Measurements from ENCODE around the gene DSE. TPM values are rescaled to one million over a fixed set of nuclear protein-coding genes. Genes with fewer than 3 reads are reported as not detected.

The DSE gene
- polyA plus RNA-seq, 2 donors, result 4.5 to 8.1 TPM

- Histone ChIP-seq H3K27me3 (ENCODE audit: control insufficient read depth in 1 of 2, insufficient read depth in 2 of 2, low read length in 2 of 2) (no peaks in the 10 kb centered on the region), H3K9me3 (ENCODE audit: control insufficient read depth in 2 of 2, insufficient read depth in 1 of 2, low read depth in 1 of 2, low read length in 1 of 2) (no peaks in the 10 kb centered on the region), H3K4me1 (ENCODE audit: control insufficient read depth in 2 of 2, insufficient read depth in 2 of 2, low read length in 1 of 2) (no peaks in the 10 kb centered on the region), H3K36me3 (ENCODE audit: control insufficient read depth in 2 of 2, insufficient read depth in 2 of 2, low read length in 1 of 2) (peaks cover 0 to 4% of the 10 kb centered on the region in 2 donors), H3K27ac (ENCODE audit: low read depth in 2 of 2, low read length in 1 of 2) (no peak overlapping the region), H3K4me3 (ENCODE audit: low read depth in 1 of 2, low read length in 2 of 2) (no peak overlapping the region)
- 58 to 77% methylated on average over 1 of the region's 1 CpG for WGBS, 2 donors
These were observed 32.5 kb downstream of the DSE start for GRCh38 chr6:116403205-116403604.

DNA sequence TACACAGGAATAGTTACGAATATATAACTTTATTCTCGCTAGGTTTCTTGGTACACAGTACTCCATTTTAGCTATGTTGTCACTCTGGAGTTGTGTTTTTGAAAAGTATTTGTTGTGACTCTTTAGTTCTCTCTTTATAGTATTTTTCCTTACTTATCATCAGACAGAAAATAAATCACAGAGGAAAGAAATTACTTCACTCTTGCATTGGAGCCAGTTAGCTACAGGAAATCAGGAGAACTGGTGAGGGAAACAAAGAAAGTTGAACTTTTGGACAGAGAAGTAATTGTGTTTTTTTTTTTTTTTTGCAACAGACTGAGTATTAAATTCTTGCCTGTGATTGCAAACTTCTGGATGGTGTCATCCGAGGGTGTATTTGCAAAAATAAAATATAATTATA is 33.9 kb downstream of the DSE start:
- WGBS, 2 donors, result 72 to 75% methylated on average over 3 of the region's 3 CpGs
- no peaks in the 10 kb centered on the region for H3K4me1 ChIP-seq (ENCODE audit: control insufficient read depth in 2 of 2, insufficient read depth in 2 of 2, low read length in 1 of 2)
- H3K4me3 ChIP-seq (ENCODE audit: low read depth in 1 of 2, low read length in 2 of 2), result no peak overlapping the region

GRCh38 chr6:116405138-116405537 is 34.4 kb downstream of the DSE start:
- H3K9me3 ChIP-seq (ENCODE audit: control insufficient read depth in 2 of 2, insufficient read depth in 1 of 2, low read depth in 1 of 2, low read length in 1 of 2), result no peaks in the 10 kb centered on the region
- WGBS, 2 donors, result 53 to 65% methylated on average over 5 of the region's 5 CpGs
- H3K4me3 ChIP-seq (ENCODE audit: low read depth in 1 of 2, low read length in 2 of 2), result no peak overlapping the region
- H3K27ac ChIP-seq (ENCODE audit: low read depth in 2 of 2, low read length in 1 of 2), result no peak overlapping the region
- H3K36me3 ChIP-seq (ENCODE audit: control insufficient read depth in 2 of 2, insufficient read depth in 2 of 2, low read length in 1 of 2), result no peaks in the 10 kb centered on the region
- no peaks in the 10 kb centered on the region for H3K27me3 ChIP-seq (ENCODE audit: control insufficient read depth in 1 of 2, insufficient read depth in 2 of 2, low read length in 2 of 2)
- H3K4me1 ChIP-seq (ENCODE audit: control insufficient read depth in 2 of 2, insufficient read depth in 2 of 2, low read length in 1 of 2), result no peaks in the 10 kb centered on the region

More for the DNA sequence above, 33.9 kb downstream of the DSE start:
- H3K9me3 ChIP-seq (ENCODE audit: control insufficient read depth in 2 of 2, insufficient read depth in 1 of 2, low read depth in 1 of 2, low read length in 1 of 2), result no peaks in the 10 kb centered on the region
- H3K27me3 ChIP-seq (ENCODE audit: control insufficient read depth in 1 of 2, insufficient read depth in 2 of 2, low read length in 2 of 2), result no peaks in the 10 kb centered on the region
- no peaks in the 10 kb centered on the region for H3K36me3 ChIP-seq (ENCODE audit: control insufficient read depth in 2 of 2, insufficient read depth in 2 of 2, low read length in 1 of 2)
- H3K27ac ChIP-seq (ENCODE audit: low read depth in 2 of 2, low read length in 1 of 2), result no peak overlapping the region

- WGBS, 2 donors, result 67 to 69% methylated on average over 8 of the region's 8 CpGs
- Histone ChIP-seq H3K27ac (ENCODE audit: low read depth in 2 of 2, low read length in 1 of 2) (no peak overlapping the region), H3K36me3 (ENCODE audit: control insufficient read depth in 2 of 2, insufficient read depth in 2 of 2, low read length in 1 of 2) (no peaks in the 10 kb centered on the region), H3K9me3 (ENCODE audit: control insufficient read depth in 2 of 2, insufficient read depth in 1 of 2, low read depth in 1 of 2, low read length in 1 of 2) (no peaks in the 10 kb centered on the region), H3K4me1 (ENCODE audit: control insufficient read depth in 2 of 2, insufficient read depth in 2 of 2, low read length in 1 of 2) (no peaks in the 10 kb centered on the region), H3K27me3 (ENCODE audit: control insufficient read depth in 1 of 2, insufficient read depth in 2 of 2, low read length in 2 of 2) (no peaks in the 10 kb centered on the region), H3K4me3 (ENCODE audit: low read depth in 1 of 2, low read length in 2 of 2) (no peak overlapping the region)
These were observed 35.1 kb downstream of the DSE start for GRCh38 chr6:116405652-116406356.

GRCh38 chr6:116406678-116407345 is 36.1 kb downstream of the DSE start:
- H3K4me1 ChIP-seq (ENCODE audit: control insufficient read depth in 2 of 2, insufficient read depth in 2 of 2, low read length in 1 of 2), result no peaks in the 10 kb centered on the region
- no peaks in the 10 kb centered on the region for H3K27me3 ChIP-seq (ENCODE audit: control insufficient read depth in 1 of 2, insufficient read depth in 2 of 2, low read length in 2 of 2)
- WGBS, 2 donors, result 62 to 66% methylated on average over 4 of the region's 4 CpGs
- H3K27ac ChIP-seq (ENCODE audit: low read depth in 2 of 2, low read length in 1 of 2), result no peak overlapping the region
- no peaks in the 10 kb centered on the region for H3K9me3 ChIP-seq (ENCODE audit: control insufficient read depth in 2 of 2, insufficient read depth in 1 of 2, low read depth in 1 of 2, low read length in 1 of 2)
- H3K4me3 ChIP-seq (ENCODE audit: low read depth in 1 of 2, low read length in 2 of 2), result no peak overlapping the region
- H3K36me3 ChIP-seq (ENCODE audit: control insufficient read depth in 2 of 2, insufficient read depth in 2 of 2, low read length in 1 of 2), result no peaks in the 10 kb centered on the region

DNA sequence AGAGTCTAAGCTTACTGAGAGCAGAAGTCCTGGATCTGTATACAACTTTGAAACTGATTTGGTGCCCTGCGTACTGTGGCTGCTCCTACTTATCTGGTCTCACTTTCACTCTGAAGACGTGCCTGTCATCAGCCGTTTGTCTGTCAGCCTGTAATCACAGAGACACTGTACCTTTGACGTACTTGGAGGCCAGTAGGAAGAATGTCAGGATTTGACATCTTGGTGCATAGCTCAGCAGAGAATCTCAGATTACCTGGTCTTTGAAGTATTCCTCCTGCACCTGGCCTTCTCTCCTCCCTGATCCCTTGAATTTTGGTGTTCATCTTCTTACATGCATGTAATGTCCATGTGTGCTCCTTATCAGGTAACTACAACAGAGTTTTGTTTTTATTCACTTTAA is 37.7 kb downstream of the DSE start:
- no peaks in the 10 kb centered on the region for H3K27me3 ChIP-seq (ENCODE audit: control insufficient read depth in 1 of 2, insufficient read depth in 2 of 2, low read length in 2 of 2)
- no peak overlapping the region for H3K27ac ChIP-seq (ENCODE audit: low read depth in 2 of 2, low read length in 1 of 2)
- H3K9me3 ChIP-seq (ENCODE audit: control insufficient read depth in 2 of 2, insufficient read depth in 1 of 2, low read depth in 1 of 2, low read length in 1 of 2), result no peaks in the 10 kb centered on the region
- no peak overlapping the region for H3K4me3 ChIP-seq (ENCODE audit: low read depth in 1 of 2, low read length in 2 of 2)
- H3K36me3 ChIP-seq (ENCODE audit: control insufficient read depth in 2 of 2, insufficient read depth in 2 of 2, low read length in 1 of 2), result no peaks in the 10 kb centered on the region
- H3K4me1 ChIP-seq (ENCODE audit: control insufficient read depth in 2 of 2, insufficient read depth in 2 of 2, low read length in 1 of 2), result no peaks in the 10 kb centered on the region
- 92 to 93% methylated on average over 4 of the region's 4 CpGs for WGBS, 2 donors

DNA sequence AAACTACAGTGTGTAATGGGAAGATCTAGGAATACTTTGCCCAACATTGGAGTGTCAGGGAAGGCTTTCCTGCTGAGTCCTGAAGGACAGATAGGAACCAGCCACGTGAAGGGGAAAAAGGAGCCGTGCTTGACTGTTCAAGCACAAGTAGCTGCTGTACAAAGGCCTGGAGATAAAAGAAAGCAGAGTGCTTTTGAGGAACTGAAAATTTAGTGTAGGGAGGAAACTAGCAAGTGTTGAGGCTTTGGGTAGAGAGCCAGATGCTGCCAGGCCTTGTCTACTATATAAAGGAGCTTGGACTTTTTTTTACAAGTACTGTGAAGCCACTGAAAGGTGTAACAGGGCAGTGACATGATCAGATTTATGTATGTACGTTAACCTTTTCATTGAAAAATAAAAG is 39.0 kb downstream of the DSE start:
- 80 to 81% methylated on average over 3 of the region's 3 CpGs for WGBS, 2 donors
- no peaks in the 10 kb centered on the region for H3K9me3 ChIP-seq (ENCODE audit: control insufficient read depth in 2 of 2, insufficient read depth in 1 of 2, low read depth in 1 of 2, low read length in 1 of 2)
- no peaks in the 10 kb centered on the region for H3K4me1 ChIP-seq (ENCODE audit: control insufficient read depth in 2 of 2, insufficient read depth in 2 of 2, low read length in 1 of 2)
- H3K36me3 ChIP-seq (ENCODE audit: control insufficient read depth in 2 of 2, insufficient read depth in 2 of 2, low read length in 1 of 2), result no peaks in the 10 kb centered on the region
- H3K27ac ChIP-seq (ENCODE audit: low read depth in 2 of 2, low read length in 1 of 2), result no peak overlapping the region
- H3K4me3 ChIP-seq (ENCODE audit: low read depth in 1 of 2, low read length in 2 of 2), result no peak overlapping the region
- no peaks in the 10 kb centered on the region for H3K27me3 ChIP-seq (ENCODE audit: control insufficient read depth in 1 of 2, insufficient read depth in 2 of 2, low read length in 2 of 2)

GRCh38 chr6:116411284-116411623 is 40.5 kb downstream of the DSE start:
- H3K27ac ChIP-seq (ENCODE audit: low read depth in 2 of 2, low read length in 1 of 2), result no peak overlapping the region
- H3K4me1 ChIP-seq (ENCODE audit: control insufficient read depth in 2 of 2, insufficient read depth in 2 of 2, low read length in 1 of 2), result no peaks in the 10 kb centered on the region
- WGBS, 2 donors, result 11 to 14% methylated on average over 4 of the region's 4 CpGs

DNA sequence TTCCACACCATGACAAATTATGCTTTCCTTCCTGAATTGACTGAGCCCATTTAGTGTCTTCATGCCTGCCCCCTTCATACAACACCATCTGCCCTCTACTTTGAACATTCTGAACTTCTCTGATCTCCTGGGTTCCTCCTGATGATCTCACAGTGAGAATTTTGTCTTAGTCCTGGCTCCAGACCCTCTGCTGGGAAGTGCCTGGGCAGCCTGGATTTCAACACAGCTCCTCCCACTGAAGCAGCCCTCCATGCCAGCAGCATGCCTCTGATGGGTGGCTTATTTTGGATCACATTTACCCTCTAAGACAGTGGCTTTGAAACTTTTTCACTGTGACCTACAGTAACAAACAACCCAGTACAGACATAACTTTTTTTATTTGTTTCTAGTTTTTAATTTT is 41.5 kb downstream of the DSE start:
- no peaks in the 10 kb centered on the region for H3K36me3 ChIP-seq (ENCODE audit: control insufficient read depth in 2 of 2, insufficient read depth in 2 of 2, low read length in 1 of 2)
- no peak overlapping the region for H3K4me3 ChIP-seq (ENCODE audit: low read depth in 1 of 2, low read length in 2 of 2)
- no peak overlapping the region for H3K27ac ChIP-seq (ENCODE audit: low read depth in 2 of 2, low read length in 1 of 2)
- no peaks in the 10 kb centered on the region for H3K9me3 ChIP-seq (ENCODE audit: control insufficient read depth in 2 of 2, insufficient read depth in 1 of 2, low read depth in 1 of 2, low read length in 1 of 2)
- H3K27me3 ChIP-seq (ENCODE audit: control insufficient read depth in 1 of 2, insufficient read depth in 2 of 2, low read length in 2 of 2), result no peaks in the 10 kb centered on the region
- no peaks in the 10 kb centered on the region for H3K4me1 ChIP-seq (ENCODE audit: control insufficient read depth in 2 of 2, insufficient read depth in 2 of 2, low read length in 1 of 2)

More at GRCh38 chr6:116411284-116411623, 40.5 kb downstream of the DSE start:
- Histone ChIP-seq H3K4me3 (ENCODE audit: low read depth in 1 of 2, low read length in 2 of 2) (no peak overlapping the region), H3K36me3 (ENCODE audit: control insufficient read depth in 2 of 2, insufficient read depth in 2 of 2, low read length in 1 of 2) (no peaks in the 10 kb centered on the region), H3K27me3 (ENCODE audit: control insufficient read depth in 1 of 2, insufficient read depth in 2 of 2, low read length in 2 of 2) (no peaks in the 10 kb centered on the region), H3K9me3 (ENCODE audit: control insufficient read depth in 2 of 2, insufficient read depth in 1 of 2, low read depth in 1 of 2, low read length in 1 of 2) (no peaks in the 10 kb centered on the region)

DNA sequence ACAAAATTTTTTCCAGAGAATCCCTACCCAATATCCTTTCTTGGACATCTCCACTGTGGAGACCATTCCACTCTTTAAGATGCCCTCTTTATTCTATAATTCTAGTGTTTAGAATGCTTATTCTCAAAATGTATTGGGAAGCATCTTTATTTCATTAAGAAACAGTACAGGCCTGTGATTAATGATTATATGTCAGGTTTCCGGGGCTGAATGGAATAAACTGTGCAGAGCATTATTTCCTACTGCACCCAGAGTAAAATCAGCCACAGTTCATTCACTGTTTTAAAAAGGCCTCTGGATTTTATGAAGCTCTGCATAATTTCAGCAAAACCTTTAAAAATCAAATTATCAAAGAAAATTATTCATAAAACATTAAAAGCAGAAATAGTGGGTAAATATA is 42.6 kb downstream of the DSE start:
- Histone ChIP-seq H3K27ac (ENCODE audit: low read depth in 2 of 2, low read length in 1 of 2) (no peak overlapping the region), H3K9me3 (ENCODE audit: control insufficient read depth in 2 of 2, insufficient read depth in 1 of 2, low read depth in 1 of 2, low read length in 1 of 2) (no peaks in the 10 kb centered on the region), H3K27me3 (ENCODE audit: control insufficient read depth in 1 of 2, insufficient read depth in 2 of 2, low read length in 2 of 2) (no peaks in the 10 kb centered on the region), H3K4me3 (ENCODE audit: low read depth in 1 of 2, low read length in 2 of 2) (no peak overlapping the region), H3K36me3 (ENCODE audit: control insufficient read depth in 2 of 2, insufficient read depth in 2 of 2, low read length in 1 of 2) (no peaks in the 10 kb centered on the region), H3K4me1 (ENCODE audit: control insufficient read depth in 2 of 2, insufficient read depth in 2 of 2, low read length in 1 of 2) (no peaks in the 10 kb centered on the region)
- WGBS, 2 donors, result 68 to 71% methylated on average over 1 of the region's 1 CpG
